Tibial nerve (tissue), 4 donors: Measurements from ENCODE around the gene KRTAP3-3. TPM values are rescaled to one million over a fixed set of nuclear protein-coding genes. Genes with fewer than 3 reads are reported as not detected.

Experiments
- DNase-seq, 2 donors: peaks; one replicate each; pipeline ENCODE4 v3.0.0-alpha.2; 2019; ENCODE audit warnings: low spot score in 2 of 2
- H3K27ac ChIP-seq, 4 donors: fragments of 200-600 bp; sonication (generic) in 3 of 4; one replicate each; pipeline ENCODE4 v1.5.1; 2017 to 2019; ENCODE audit warnings: mild to moderate bottlenecking in 1 of 4
- H3K27me3 ChIP-seq, 2 donors: fragments of 200-600 bp; sonication (generic) in 1 of 2; one replicate each; pipeline versions ENCODE4 v1.5.1 to v1.6.0; 2017 to 2019
- H3K36me3 ChIP-seq, 3 donors: fragments of 200-600 bp; sonication (generic); one replicate each; pipeline ENCODE4 v1.5.1; 2018 to 2019
- H3K4me1 ChIP-seq, 4 donors: fragments of 200-600 bp; sonication (generic) in 3 of 4; one replicate each; pipeline ENCODE4 v1.5.1; 2017 to 2019
- H3K4me3 ChIP-seq, 4 donors: fragments of 200-600 bp; sonication (generic) in 3 of 4; one replicate each; pipeline ENCODE4 v1.5.1; 2017 to 2019; ENCODE audit warnings: mild to moderate bottlenecking in 1 of 4, moderate library complexity in 1 of 4
- H3K9me3 ChIP-seq, 4 donors: fragments of 200-600 bp; sonication (generic) in 3 of 4; one replicate each; pipeline ENCODE4 v1.5.1; 2017 to 2019
- CTCF ChIP-seq, 5 experiments: fragments of 200-600 bp in 3 of 5; fragments of 450-650 bp in 2 of 5; sonication (generic) in 3 of 5; IDR thresholded peaks; one replicate each; pipeline ENCODE4 v1.5.1; 2016 to 2019; ENCODE audit warnings: antibody characterized with exemption in 5 of 5, mild to moderate bottlenecking in 3 of 5, moderate library complexity in 2 of 5
- EP300 ChIP-seq, 2 donors: sonication (generic); formaldehyde crosslinking; IDR thresholded peaks; one replicate each; pipeline ENCODE4 v1.6.1; 2017; ENCODE audit warnings: antibody characterized with exemption in 2 of 2, mild to moderate bottlenecking in 1 of 2
- POLR2A ChIP-seq, 2 donors: fragments of 450-650 bp; IDR thresholded peaks; one replicate each; pipeline ENCODE4 v1.6.1; 2017; ENCODE audit warnings: antibody characterized with exemption in 2 of 2, mild to moderate bottlenecking in 2 of 2, moderate library complexity in 2 of 2
- WGBS, 2 donors: methylation state at CpG; one replicate each; pipeline ENCODE4 v1.1.5; 2018; 5-methylcytosine and 5-hydroxymethylcytosine counted together
- total RNA-seq, 4 donors: library from RNA; depleted of rRNA; stranded (reverse); fragments of >200 nt; gene quantifications; one replicate each; pipeline ENCODE4 v1.1.0, GENCODE V29; 2016

The KRTAP3-3 gene
- total RNA-seq, 4 donors from 2014 or later = not detected

GRCh38 chr17:41026715-41027471 lies 32.9 kb upstream of the KRTAP3-3 start, which contains the start of gene KRTAP1-5:
TSS of gene KRTAP1-5 (minus strand) at chr17:41027208. CDS start at chr17:41027155, 53 bp downstream.
- no peak for DNase-seq
- no peaks in the 10 kb centered on the region for H3K36me3 ChIP-seq
- TF ChIP-seq POLR2A (IDR thresholded peaks at IDR 0.05) = no peak
- no peak for TF ChIP-seq EP300 (IDR thresholded peaks at IDR 0.05)
- TF ChIP-seq CTCF (IDR thresholded peaks at IDR 0.05) = no peak
- no peak within 1 kb of the TSS for H3K27ac ChIP-seq
- 80 to 87% methylated on average over 6 to 9 of the region's 9 CpGs for WGBS, 2 donors
- H3K27me3 ChIP-seq = no peaks in the 10 kb centered on the region
- no peaks in the 10 kb centered on the region for H3K9me3 ChIP-seq
- H3K4me3 ChIP-seq = no peak within 1 kb of the TSS
- no peaks in the 10 kb centered on the region for H3K4me1 ChIP-seq

DNA sequence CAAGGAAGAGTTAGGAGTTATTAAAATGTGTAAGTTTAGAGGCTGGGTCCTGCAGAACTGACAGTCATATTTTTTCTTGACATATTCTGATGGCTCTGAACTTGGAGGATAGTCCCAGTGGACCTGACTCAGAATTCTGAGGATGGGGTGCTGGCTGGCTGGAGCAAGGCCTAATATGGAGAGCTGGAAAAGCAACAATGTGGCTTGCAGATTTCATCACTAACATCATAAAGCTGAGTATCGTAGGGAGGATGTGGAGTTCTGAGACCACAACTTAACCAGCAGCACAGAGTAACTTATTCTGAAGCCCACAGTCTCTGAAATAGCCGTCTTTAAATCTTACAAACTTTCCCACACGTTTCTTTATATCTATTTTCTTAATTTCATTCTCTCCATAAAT lies 30.7 kb upstream of the KRTAP3-3 start:
- no peak overlapping the region for H3K27ac ChIP-seq
- H3K4me3 ChIP-seq = no peak overlapping the region
- no peak for TF ChIP-seq EP300 (IDR thresholded peaks at IDR 0.05)
- TF ChIP-seq POLR2A (IDR thresholded peaks at IDR 0.05) = no peak
- no peak for TF ChIP-seq CTCF (IDR thresholded peaks at IDR 0.05)
- no peaks in the 10 kb centered on the region for H3K27me3 ChIP-seq
- no peak for DNase-seq
- no peaks in the 10 kb centered on the region for H3K9me3 ChIP-seq
- 82 to 85% methylated on average over 3 of the region's 3 CpGs for WGBS, 2 donors
- H3K4me1 ChIP-seq = no peaks in the 10 kb centered on the region
- no peaks in the 10 kb centered on the region for H3K36me3 ChIP-seq

DNA sequence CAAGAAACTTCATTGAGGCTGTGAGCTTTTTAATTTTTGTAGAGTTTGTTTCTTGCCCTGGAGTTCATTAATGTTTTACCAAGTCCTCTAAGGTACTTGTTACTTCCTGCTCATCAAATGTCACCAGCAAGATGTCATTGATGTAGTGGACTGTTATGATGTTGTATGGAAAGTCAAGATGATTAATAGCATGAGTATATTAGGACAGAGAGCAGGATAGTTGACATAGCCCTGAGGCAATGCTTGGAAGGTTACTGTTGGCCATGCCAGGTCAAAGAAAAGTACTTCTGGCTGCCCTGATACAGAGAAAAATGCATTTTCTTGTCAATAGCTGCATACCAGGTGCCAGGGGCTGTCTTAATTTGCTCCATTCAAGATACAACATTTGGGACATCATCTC lies 26.4 kb upstream of the KRTAP3-3 start:
- DNase-seq = no peak
- Histone ChIP-seq H3K27ac (no peak overlapping the region), H3K4me1 (no peaks in the 10 kb centered on the region), H3K36me3 (no peaks in the 10 kb centered on the region), H3K9me3 (no peaks in the 10 kb centered on the region), H3K4me3 (no peak overlapping the region), H3K27me3 (no peaks in the 10 kb centered on the region)
- no peak for TF ChIP-seq POLR2A (IDR thresholded peaks at IDR 0.05)
- no peak for TF ChIP-seq EP300 (IDR thresholded peaks at IDR 0.05)
- TF ChIP-seq CTCF (IDR thresholded peaks at IDR 0.05) = no peak

DNA sequence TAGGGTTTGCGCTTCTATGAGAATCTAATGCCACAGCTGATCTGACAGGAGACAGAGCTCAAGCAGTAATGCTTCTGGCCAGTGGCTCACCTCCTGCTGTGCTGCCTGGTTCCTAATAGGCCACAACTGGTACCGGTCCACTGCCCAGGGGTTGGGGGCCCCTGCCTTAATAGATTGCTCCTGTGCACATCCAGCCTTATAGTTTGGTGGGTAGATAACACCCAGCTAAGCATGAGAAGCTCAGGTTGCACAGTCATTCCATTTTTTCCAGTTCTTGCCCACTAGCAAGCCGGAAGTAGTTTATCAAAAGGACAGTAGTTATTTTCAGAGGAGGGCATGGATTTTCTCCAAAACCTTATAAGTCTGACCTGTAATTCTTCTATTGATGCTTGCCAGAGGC lies 25.5 kb upstream of the KRTAP3-3 start:
- Histone ChIP-seq H3K9me3 (no peaks in the 10 kb centered on the region), H3K4me3 (no peak overlapping the region), H3K27ac (no peak overlapping the region), H3K27me3 (no peaks in the 10 kb centered on the region), H3K36me3 (no peaks in the 10 kb centered on the region), H3K4me1 (no peaks in the 10 kb centered on the region)
- no peak for TF ChIP-seq EP300 (IDR thresholded peaks at IDR 0.05)
- no peak for TF ChIP-seq POLR2A (IDR thresholded peaks at IDR 0.05)
- DNase-seq = no peak
- WGBS, 2 donors = 88 to 93% methylated on average over 3 of the region's 3 CpGs

DNA sequence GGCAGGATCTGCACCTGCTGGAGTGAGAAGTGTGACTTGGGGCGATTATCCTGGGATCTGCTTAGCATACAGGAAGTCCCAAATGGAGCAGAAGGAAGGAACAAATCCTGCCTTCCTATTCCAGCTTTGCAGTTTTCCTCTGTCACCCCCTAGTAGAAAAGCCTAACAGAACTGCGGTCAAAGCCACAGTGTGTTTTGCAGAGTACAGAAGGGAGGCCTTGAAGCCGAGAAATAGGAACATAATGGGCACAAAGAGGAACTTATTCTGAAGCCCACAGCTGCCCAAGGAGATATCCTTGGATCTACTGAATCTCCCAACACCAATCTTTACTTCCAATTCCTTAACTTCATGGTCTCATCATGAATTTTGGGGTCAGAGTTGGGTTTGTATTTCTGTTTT lies 24.6 kb upstream of the KRTAP3-3 start:
- Histone ChIP-seq H3K36me3 (no peaks in the 10 kb centered on the region), H3K9me3 (no peaks in the 10 kb centered on the region), H3K4me3 (no peak overlapping the region), H3K4me1 (no peaks in the 10 kb centered on the region), H3K27me3 (no peaks in the 10 kb centered on the region), H3K27ac (no peak overlapping the region)
- TF ChIP-seq CTCF (IDR thresholded peaks at IDR 0.05) (no peak), POLR2A (IDR thresholded peaks at IDR 0.05) (no peak)
- no peak for DNase-seq
- WGBS, 2 donors = 56 to 71% methylated on average over 3 of the region's 3 CpGs
